Vagina (tissue), 2 donors: ENCODE data around the gene AZI2.

Experiments
- CTCF ChIP-seq, 3 experiments: fragments of 450-650 bp in 2 of 3; fragments of 200-600 bp in 1 of 3; sonication (generic) in 1 of 3; IDR thresholded peaks; one replicate each; pipeline ENCODE4 v1.5.1; 2017 to 2019; ENCODE audit warnings: antibody characterized with exemption in 3 of 3, mild to moderate bottlenecking in 2 of 3, moderate library complexity in 2 of 3
- POLR2A ChIP-seq, 2 donors: fragments of 450-650 bp; IDR thresholded peaks; one replicate each; pipeline ENCODE4 v1.6.1; 2017; ENCODE audit warnings: antibody characterized with exemption in 2 of 2, mild to moderate bottlenecking in 2 of 2, moderate library complexity in 2 of 2

GRCh38 chr3:28273837-28274236, 74.8 kb downstream of the AZI2 start:
- TF ChIP-seq CTCF (IDR thresholded peaks at IDR 0.05) = no peak
- TF ChIP-seq POLR2A (IDR thresholded peaks at IDR 0.05) = no peak
